K562 (cell line): Measurements from ENCODE around the gene HOXB1.

ENCODE experiments used
- NFIC ChIP-seq: fragments of 450-650 bp; IDR thresholded peaks from 2 replicates; pipeline ENCODE4 v1.6.1; 2017; ENCODE audit warnings: mild to moderate bottlenecking, inconsistent platforms
- PHF20 ChIP-seq: fragments of 450-650 bp; IDR thresholded peaks from 2 replicates; pipeline ENCODE4 v1.6.1; 2018; ENCODE audit not compliant: partially characterized antibody
- RAD21 ChIP-seq, 2 experiments: fragments of 250-450 bp in 1 of 2; fragments of 450-650 bp in 1 of 2; sonication (Bioruptor Pico) in 1 of 2; formaldehyde crosslinking in 1 of 2; IDR thresholded peaks in 1 of 2; conservative IDR thresholded peaks in 1 of 2; 2 replicates each; pipeline versions ENCODE4 v1.4.0 to v1.8.0; 2020 to 2022; ENCODE audit warnings: mild to moderate bottlenecking in 2 of 2, moderate library complexity in 1 of 2
- SAFB2 ChIP-seq: fragments of 200-400 bp; formaldehyde crosslinking; IDR thresholded peaks from 2 replicates; pipeline ENCODE4 v1.6.1; 2018; ENCODE audit warnings: borderline replicate concordance, low read length, low read depth, moderate library complexity; ENCODE audit not compliant: severe bottlenecking
- TEAD4 ChIP-seq, 2 experiments: sonication (generic) in 1 of 2; formaldehyde crosslinking in 1 of 2; IDR thresholded peaks; 2 replicates each; pipeline versions ENCODE4 v1.6.1 to v1.8.0; 2012 to 2022; ENCODE audit warnings: borderline replicate concordance in 1 of 2, inconsistent platforms in 1 of 2, low read length in 1 of 2, mild to moderate bottlenecking in 1 of 2, missing genetic modification reagents in 1 of 2
- U2AF1 ChIP-seq: fragments of 200-400 bp; formaldehyde crosslinking; optimal IDR thresholded peaks from 2 replicates; pipeline ENCODE3; 2017; ENCODE audit warnings: mild to moderate bottlenecking, low read depth, low read length, moderate library complexity
- TF ChIP-seq, protein P1 (sequence below): sonication (generic); formaldehyde crosslinking; IDR thresholded peaks from 2 replicates; pipeline ENCODE4 v1.8.1; 2023; ENCODE audit warnings: mild to moderate bottlenecking, missing genetic modification reagents, moderate library complexity

DNA sequence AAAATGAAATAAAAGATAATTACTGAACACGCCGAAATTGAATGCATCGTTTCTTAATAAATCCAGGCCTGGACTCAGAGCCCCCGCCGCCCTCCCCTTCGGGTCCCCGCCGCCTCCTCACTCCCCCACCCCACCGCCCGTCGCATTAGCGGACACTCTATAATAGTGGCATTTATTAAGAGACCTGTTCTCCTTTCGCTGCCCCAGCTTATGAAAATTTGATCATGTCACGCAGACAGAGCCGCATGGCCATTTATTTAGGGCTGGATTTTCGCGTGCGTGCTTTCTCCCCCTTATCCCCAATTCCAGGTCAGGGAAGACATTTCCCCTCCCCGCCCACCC is 20.4 kb upstream of the HOXB1 start:
- no peak for TF ChIP-seq U2AF1
- TF ChIP-seq, protein P1, sequence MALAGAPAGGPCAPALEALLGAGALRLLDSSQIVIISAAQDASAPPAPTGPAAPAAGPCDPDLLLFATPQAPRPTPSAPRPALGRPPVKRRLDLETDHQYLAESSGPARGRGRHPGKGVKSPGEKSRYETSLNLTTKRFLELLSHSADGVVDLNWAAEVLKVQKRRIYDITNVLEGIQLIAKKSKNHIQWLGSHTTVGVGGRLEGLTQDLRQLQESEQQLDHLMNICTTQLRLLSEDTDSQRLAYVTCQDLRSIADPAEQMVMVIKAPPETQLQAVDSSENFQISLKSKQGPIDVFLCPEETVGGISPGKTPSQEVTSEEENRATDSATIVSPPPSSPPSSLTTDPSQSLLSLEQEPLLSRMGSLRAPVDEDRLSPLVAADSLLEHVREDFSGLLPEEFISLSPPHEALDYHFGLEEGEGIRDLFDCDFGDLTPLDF (CRISPR knock-in tag), result no peak
- no peak for TF ChIP-seq RAD21 (CRISPR knock-in tag; conservative IDR thresholded peaks at IDR 0.05 in 1 of 2, IDR thresholded peaks at IDR 0.05 in 1 of 2)
- TF ChIP-seq SAFB2, result no peak
- no peak for TF ChIP-seq TEAD4 (IDR thresholded peaks at IDR 0.05; ENCODE audit: low read length)
- TF ChIP-seq TEAD4 (CRISPR knock-in tag; IDR thresholded peaks at IDR 0.05; ENCODE audit: borderline replicate concordance), result no peak
- no peak for TF ChIP-seq PHF20
- TF ChIP-seq NFIC, result no peak
